Stimulated activated naive CD4-positive, alpha-beta T cell treated with Interleukin-2 at 50 U/mL for 16 hours (primary cell): ENCODE results near the gene ACBD6.
A peak's percentile ranks its signal among the peaks of the same experiment; 100 is the strongest.

Source experiments
- DNase-seq: peaks from one replicate; lab custom pipeline; 2025; lab: John Stamatoyannopoulos, UW

Gene ACBD6

GRCh38 chr1:180525715-180526039 is 23.3 kb upstream of the ACBD6 start:
- DNase-seq, result no peak

GRCh38 chr1:180524915-180525714 is 22.7 kb upstream of the ACBD6 start:
- DNase-seq, result no peak

GRCh38 chr1:180524160-180524914 is 22.0 kb upstream of the ACBD6 start:
- DNase-seq, result no peak

GRCh38 chr1:180522213-180522515 is 19.8 kb upstream of the ACBD6 start:
- DNase-seq, result no peak

- no peak for DNase-seq
Observed at GRCh38 chr1:180521474-180522212, 19.3 kb upstream of the ACBD6 start.

- no peak for DNase-seq
Observed at GRCh38 chr1:180519846-180520245, 17.5 kb upstream of the ACBD6 start.

GRCh38 chr1:180515857-180516388 is 13.5 kb upstream of the ACBD6 start:
- peak; percentile 13 for DNase-seq

- DNase-seq, result no peak
Observed at GRCh38 chr1:180515364-180515763, 13.0 kb upstream of the ACBD6 start.

- DNase-seq, result no peak
Observed at GRCh38 chr1:180513531-180513930, 11.2 kb upstream of the ACBD6 start.

GRCh38 chr1:180510882-180511281 is 8.5 kb upstream of the ACBD6 start:
- DNase-seq, result no peak

GRCh38 chr1:180508725-180509097 is 6.3 kb upstream of the ACBD6 start:
- no peak for DNase-seq

- DNase-seq, result no peak
Observed at GRCh38 chr1:180507795-180508724, 5.7 kb upstream of the ACBD6 start.

GRCh38 chr1:180505732-180506335 is 3.5 kb upstream of the ACBD6 start:
- DNase-seq, result no peak

GRCh38 chr1:180504186-180504585 is 1.8 kb upstream of the ACBD6 start:
- DNase-seq, result no peak

- DNase-seq, result no peak
Observed at GRCh38 chr1:180503280-180503862, 994 bp upstream of the ACBD6 start.

GRCh38 chr1:180501865-180502360 is 464 bp downstream of the ACBD6 start:
- DNase-seq, result peak; percentile 64

GRCh38 chr1:180500689-180501088 is 1.7 kb downstream of the ACBD6 start:
- DNase-seq, result no peak

- DNase-seq, result no peak
Observed at GRCh38 chr1:180498594-180498993, 3.8 kb downstream of the ACBD6 start.

GRCh38 chr1:180497826-180498225 is 4.6 kb downstream of the ACBD6 start:
- no peak for DNase-seq

- no peak for DNase-seq
Observed at GRCh38 chr1:180494370-180494769, 8.0 kb downstream of the ACBD6 start.

GRCh38 chr1:180489976-180490375 is 12.4 kb downstream of the ACBD6 start:
- no peak for DNase-seq
